Osteocyte (in vitro differentiated cells): Measurements from ENCODE around the gene GPSM1. TPM values are rescaled to one million over a fixed set of nuclear protein-coding genes. Genes with fewer than 3 reads are reported as not detected.

ENCODE experiments used
- DNase-seq: peaks from one replicate; pipeline ENCODE4 v3.0.0; 2021; ENCODE audit warnings: mixed read lengths; ENCODE audit not compliant: unreplicated experiment; ENCODE audit errors: extremely low spot score
- H3K27ac Mint-ChIP-seq: one replicate; pipeline ENCODE4 v1.8.0; 2021; ENCODE audit warnings: mild to moderate bottlenecking, mixed read lengths; ENCODE audit not compliant: unreplicated experiment
- H3K27me3 Mint-ChIP-seq: one replicate; pipeline ENCODE4 v1.8.0; 2021; ENCODE audit warnings: mixed read lengths; ENCODE audit not compliant: unreplicated experiment
- H3K36me3 Mint-ChIP-seq: one replicate; pipeline ENCODE4 v1.8.0; 2021; ENCODE audit warnings: mixed read lengths; ENCODE audit not compliant: unreplicated experiment
- H3K4me1 Mint-ChIP-seq: one replicate; pipeline ENCODE4 v1.8.0; 2021; ENCODE audit warnings: mixed read lengths; ENCODE audit not compliant: unreplicated experiment
- H3K4me3 Mint-ChIP-seq: one replicate; pipeline ENCODE4 v1.8.0; 2021; ENCODE audit warnings: mild to moderate bottlenecking, moderate library complexity, mixed read lengths; ENCODE audit not compliant: unreplicated experiment
- H3K9me3 Mint-ChIP-seq: one replicate; pipeline ENCODE4 v1.8.0; 2021; ENCODE audit warnings: mixed read lengths; ENCODE audit not compliant: unreplicated experiment
- CTCF ChIP-seq: fragments of 200-600 bp; sonication (generic); IDR thresholded peaks from 2 replicates; pipeline ENCODE4 v1.5.0; 2021; ENCODE audit warnings: antibody characterized with exemption, mild to moderate bottlenecking, moderate library complexity
- total RNA-seq: library from RNA; stranded (reverse); gene quantifications from 2 replicates; pipeline ENCODE4 v1.2.1, GENCODE V29; 2021

Gene GPSM1
- total RNA-seq, 1 donor from 2014 or later: 37.1 TPM

- peaks cover 5% of the 10 kb centered on the region for H3K4me1 Mint-ChIP-seq
- TF ChIP-seq CTCF: no peak
Observed at GRCh38 chr9:136284311-136284710, 43.0 kb upstream of the GPSM1 start.

DNA sequence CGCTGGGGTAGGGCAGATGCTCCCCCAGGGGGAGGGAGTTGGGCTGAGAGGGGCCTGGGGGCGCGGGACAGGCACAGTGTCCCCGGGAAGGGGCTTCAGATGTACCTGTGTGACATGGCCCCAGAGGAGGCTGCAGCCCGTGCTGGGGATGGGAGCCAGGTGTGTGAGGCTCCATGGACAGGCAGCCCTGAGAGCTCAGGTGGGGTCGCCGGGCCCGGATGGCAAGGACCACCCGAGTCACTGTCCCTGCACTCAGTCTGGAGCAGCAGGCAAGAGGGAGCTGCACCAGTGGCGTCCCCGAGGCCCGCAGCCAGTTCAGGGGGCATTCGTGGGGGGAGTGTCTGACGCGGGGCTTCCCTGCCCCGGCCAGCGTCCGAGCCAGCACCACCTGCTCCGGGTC is 42.4 kb upstream of the GPSM1 start:
- Mint-ChIP-seq H3K4me1 (peaks cover 5% of the 10 kb centered on the region), H3K27me3 (peaks cover 13% of the 10 kb centered on the region), H3K9me3 (no peaks in the 10 kb centered on the region)

More at GRCh38 chr9:136284311-136284710, 43.0 kb upstream of the GPSM1 start:
- Mint-ChIP-seq H3K27me3 (peaks cover 13% of the 10 kb centered on the region), H3K27ac (no peak overlapping the region), H3K36me3 (peaks cover 2% of the 10 kb centered on the region), H3K9me3 (no peaks in the 10 kb centered on the region), H3K4me3 (no peak overlapping the region)
- no peak for DNase-seq

DNA sequence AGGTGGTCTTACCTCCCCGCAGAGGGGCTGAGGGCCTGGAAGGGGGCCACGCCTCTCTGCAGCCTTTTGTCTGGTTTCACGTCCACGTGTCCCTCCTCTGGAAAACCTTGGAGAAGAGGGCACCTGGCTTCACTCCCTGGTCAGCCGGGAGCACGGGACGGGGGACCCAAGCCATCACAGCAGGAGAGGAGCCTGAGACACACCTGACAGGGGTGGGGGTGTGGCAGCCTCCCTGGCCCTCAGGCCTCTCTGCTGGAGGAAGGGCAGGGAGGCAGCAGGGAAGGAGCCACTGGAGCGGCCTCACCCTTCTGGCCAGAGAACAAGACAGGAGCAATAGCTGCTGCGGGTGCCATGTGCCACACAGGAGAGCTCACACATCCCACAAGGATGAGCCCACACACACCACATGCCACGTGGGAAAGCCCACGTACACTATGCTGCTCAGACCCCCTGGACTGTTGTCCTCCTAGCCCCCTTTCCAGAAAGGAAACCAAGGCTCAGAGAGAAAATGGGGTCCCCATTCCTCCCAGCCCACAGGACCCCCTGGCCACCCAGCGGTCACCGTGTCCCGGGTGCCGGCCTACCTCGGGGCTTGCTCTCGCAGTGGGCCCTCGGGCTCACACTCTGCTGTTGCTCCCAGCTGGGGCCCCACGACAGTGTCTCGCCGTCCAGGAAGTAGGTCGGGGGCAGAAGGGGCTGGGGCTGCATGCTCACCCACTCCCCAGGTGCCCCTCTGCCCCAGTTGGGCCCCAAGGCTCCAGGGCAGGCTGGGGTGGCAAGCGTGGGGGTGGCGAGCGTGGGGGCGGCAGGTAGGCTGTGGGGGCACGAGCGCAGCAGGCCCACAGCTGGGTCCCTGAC is 41.6 kb upstream of the GPSM1 start:
- Mint-ChIP-seq H3K27me3 (peaks cover 13% of the 10 kb centered on the region), H3K36me3 (peaks cover 2% of the 10 kb centered on the region), H3K4me1 (peaks cover 5% of the 10 kb centered on the region), H3K4me3 (no peak overlapping the region), H3K9me3 (no peaks in the 10 kb centered on the region), H3K27ac (no peak overlapping the region)
- DNase-seq: no peak
- TF ChIP-seq CTCF: no peak

More for the DNA sequence above, 42.4 kb upstream of the GPSM1 start:
- Mint-ChIP-seq H3K36me3 (peaks cover 2% of the 10 kb centered on the region), H3K4me3 (no peak overlapping the region), H3K27ac (no peak overlapping the region)
- no peak for DNase-seq
- TF ChIP-seq CTCF: no peak

DNA sequence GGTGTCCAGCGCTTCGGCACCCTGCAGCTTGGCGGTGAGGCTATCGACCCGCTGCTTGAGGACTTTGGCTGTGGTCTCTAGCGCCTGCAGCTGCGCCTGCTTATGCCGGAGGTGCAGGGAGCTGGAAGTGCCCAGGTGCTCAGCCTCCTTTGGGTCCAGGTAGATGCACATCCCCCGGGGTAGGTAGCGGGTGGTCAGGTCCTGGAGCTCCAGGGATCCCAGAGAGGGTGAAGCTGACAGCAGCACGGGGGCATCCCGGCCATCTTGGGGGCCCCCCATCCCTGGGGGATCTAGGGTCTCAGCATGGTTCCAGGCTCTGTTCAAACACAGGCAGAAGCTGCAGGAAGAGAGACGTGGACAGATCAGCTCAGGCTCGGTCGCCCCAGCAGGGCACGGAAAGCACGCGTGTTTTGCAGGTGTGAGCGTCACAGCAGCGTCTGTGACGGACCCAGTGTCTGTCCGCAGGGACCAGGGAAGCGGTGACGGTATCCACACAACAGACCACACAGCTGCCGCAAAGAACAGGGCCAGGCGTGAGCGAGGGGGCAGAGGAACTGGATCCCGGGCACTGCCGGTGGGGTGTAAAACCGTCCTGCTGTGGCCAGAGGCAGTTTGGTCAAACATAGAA is 40.9 kb upstream of the GPSM1 start:
- DNase-seq: no peak
- Mint-ChIP-seq H3K9me3 (no peaks in the 10 kb centered on the region), H3K27ac (no peak overlapping the region), H3K36me3 (peaks cover 2% of the 10 kb centered on the region), H3K27me3 (peaks cover 13% of the 10 kb centered on the region), H3K4me1 (peaks cover 5% of the 10 kb centered on the region), H3K4me3 (no peak overlapping the region)
- no peak for TF ChIP-seq CTCF

DNA sequence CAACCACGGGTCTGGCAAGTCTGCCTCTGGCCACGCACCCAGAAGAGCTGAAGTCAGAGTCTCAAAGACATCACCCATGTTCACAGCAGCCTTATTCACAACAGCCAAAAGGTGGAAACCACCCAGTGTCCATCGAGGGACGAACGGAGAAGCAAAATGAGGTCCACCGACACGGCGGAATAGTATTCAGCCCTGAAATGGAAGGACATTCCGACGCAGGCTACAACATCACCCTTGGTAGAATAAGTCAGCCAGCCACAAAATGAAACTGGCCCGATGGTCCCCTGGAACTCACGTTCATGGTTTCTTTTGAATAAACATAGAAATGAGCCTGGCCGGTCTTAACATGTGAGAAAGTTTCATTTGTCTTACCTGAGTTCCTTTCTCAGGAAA is 40.4 kb upstream of the GPSM1 start:
- peaks cover 2% of the 10 kb centered on the region for H3K36me3 Mint-ChIP-seq
- H3K9me3 Mint-ChIP-seq: no peaks in the 10 kb centered on the region
- H3K4me3 Mint-ChIP-seq: no peak overlapping the region
- no peak overlapping the region for H3K27ac Mint-ChIP-seq
- TF ChIP-seq CTCF: no peak
- peaks cover 5% of the 10 kb centered on the region for H3K4me1 Mint-ChIP-seq
- no peak for DNase-seq
- peaks cover 13% of the 10 kb centered on the region for H3K27me3 Mint-ChIP-seq
